ENCODE results near the gene KRT15.

Gene KRT15

GRCh38 chr17:41466988-41467387 is 51.7 kb downstream of the KRT15 start, which contains the start of gene KRT32:
TSS of gene KRT32 (minus strand) at chr17:41467386. CDS start at chr17:41467325, 61 bp downstream.
- no peak within 1 kb of the TSS for H3K4me3 ChIP-seq (ENCODE audit: low read depth, low read length)
- no peak for TF ChIP-seq CTCF (IDR thresholded peaks at IDR 0.05; ENCODE audit: low read depth, low read length)
- DNase-seq (ENCODE audit: low read depth, low spot score): no peak
- in situ Hi-C loops (cut with HindIII; ENCODE audit: low sequenced_read_pairs): no loop called here

DNA sequence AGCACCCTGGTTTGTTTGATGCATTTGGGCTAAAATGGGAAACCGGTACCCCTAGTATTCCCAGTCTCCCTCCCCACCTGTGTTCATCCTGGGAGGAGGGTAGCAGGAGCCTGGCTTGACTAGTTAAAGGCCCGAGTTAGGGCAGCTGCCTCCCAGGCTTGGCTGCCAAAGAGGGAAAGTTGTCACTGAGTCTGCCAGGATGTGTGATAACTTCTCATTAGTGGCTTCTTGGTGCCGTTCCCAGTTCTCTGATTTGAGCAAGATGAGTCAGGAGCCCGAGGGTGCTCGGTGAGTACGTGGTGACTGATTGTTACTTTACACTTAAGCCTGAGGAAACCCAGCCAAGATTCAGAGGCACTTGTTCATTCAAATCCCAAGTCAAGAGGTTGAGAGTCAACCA is 54.0 kb downstream of the KRT15 start:
- no peak for TF ChIP-seq CTCF (IDR thresholded peaks at IDR 0.05; ENCODE audit: low read depth, low read length)
- in situ Hi-C loops (cut with HindIII; ENCODE audit: low sequenced_read_pairs): no loop called here
- peak; percentile 87 for DNase-seq (ENCODE audit: low read depth, low spot score)
- H3K4me3 ChIP-seq (ENCODE audit: low read depth, low read length): no peak overlapping the region

DNA sequence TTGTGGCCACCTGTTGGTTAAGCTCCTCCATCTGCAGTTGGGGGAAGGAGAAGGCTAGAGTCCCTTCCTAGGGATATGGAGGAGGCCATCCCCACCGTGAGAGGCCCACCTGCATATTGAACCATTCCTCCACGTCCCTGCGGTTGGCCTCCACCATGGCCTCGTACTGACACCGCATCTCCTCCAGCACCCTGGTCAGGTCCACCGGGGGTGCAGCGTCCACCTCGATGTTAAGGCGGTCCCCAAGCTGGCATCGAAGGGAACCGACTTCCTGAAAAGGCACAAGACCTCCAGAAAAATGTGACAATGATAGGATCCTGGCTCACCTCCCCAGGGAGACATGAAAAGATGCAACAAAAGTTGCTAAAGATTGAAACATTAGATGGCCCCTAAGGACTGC is 54.5 kb downstream of the KRT15 start:
- no peak overlapping the region for H3K4me3 ChIP-seq (ENCODE audit: low read depth, low read length)
- no peak for TF ChIP-seq CTCF (IDR thresholded peaks at IDR 0.05; ENCODE audit: low read depth, low read length)
- in situ Hi-C loops (cut with HindIII; ENCODE audit: low sequenced_read_pairs): no loop called here
- DNase-seq (ENCODE audit: low read depth, low spot score): no peak

DNA sequence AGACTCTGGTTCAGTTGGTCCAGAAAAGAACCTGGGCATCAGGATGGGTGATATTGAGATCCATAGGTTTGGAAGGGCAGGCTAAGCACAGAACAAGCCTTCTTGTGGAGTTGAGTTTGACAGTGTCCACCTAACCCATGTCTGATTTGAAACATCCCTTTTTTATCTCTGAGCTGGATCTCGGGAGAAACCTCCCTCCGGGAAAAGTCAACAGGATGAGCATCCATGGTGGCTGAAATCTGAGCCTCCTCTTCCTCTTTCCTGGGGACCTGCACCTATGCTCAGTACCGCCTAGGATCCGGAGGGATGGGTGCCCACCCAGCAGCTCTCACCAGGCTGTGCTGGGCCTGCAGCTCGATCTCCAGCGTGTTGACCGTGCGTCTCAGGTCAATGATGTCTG is 54.9 kb downstream of the KRT15 start:
- in situ Hi-C loops (cut with HindIII; ENCODE audit: low sequenced_read_pairs): no loop called here

More for the DNA sequence above, 54.9 kb downstream of the KRT15 start:
- no peak overlapping the region for H3K4me3 ChIP-seq (ENCODE audit: low read depth, low read length)
- TF ChIP-seq CTCF (IDR thresholded peaks at IDR 0.05; ENCODE audit: low read depth, low read length): no peak
- DNase-seq (ENCODE audit: low read depth, low spot score): no peak

All from astrocyte of the spinal cord (primary cell).